GM11168 (cell line): ENCODE measurements around the gene SFR1.

Experiments used
- in situ Hi-C: fragments of 300-500 bp; cut with MboI; formaldehyde crosslinking; loops from one replicate; pipeline ENCODE4 v1.12.0; 2022; ENCODE audit warnings: low sequenced_read_pairs; ENCODE audit not compliant: unreplicated experiment

Gene SFR1, protein sequence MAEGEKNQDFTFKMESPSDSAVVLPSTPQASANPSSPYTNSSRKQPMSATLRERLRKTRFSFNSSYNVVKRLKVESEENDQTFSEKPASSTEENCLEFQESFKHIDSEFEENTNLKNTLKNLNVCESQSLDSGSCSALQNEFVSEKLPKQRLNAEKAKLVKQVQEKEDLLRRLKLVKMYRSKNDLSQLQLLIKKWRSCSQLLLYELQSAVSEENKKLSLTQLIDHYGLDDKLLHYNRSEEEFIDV

DNA sequence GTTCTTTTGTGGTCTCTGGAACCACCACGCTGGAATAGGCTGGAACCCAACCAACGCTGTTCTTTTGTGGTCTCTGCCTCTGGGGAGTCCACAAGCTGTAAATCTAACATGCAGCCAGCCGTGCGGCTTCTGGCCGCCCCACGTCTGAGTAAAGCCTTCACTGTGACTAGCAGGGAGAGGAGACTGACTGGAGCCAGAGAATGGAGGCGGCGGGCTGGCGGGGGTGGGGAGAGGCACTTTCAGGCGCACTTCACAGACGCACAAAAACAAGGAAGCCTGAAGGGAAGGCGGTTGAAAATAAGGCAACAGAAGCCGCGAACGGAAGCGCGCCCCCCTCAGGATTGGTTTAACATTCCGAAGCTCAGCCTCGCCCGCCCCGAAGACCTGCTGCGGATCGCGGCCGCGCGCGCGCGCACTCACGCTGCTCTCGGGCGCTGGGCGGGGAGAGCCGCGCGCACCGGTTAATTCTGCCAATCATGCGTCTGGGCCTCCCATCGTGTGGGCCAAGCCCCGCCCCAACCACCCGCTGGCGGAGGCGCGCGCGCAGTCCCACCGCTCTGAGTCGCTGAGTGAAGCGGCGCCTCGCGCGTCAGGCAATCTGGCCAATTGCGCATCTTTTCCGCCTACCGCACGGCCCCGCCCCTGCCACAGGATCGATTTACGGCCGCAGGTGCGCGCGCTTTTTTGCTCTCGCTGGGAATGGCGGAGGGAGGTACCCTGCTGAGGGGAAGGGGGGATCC lies at the start of gene SFR1:
Gene SFR1, plus strand, starts transcription at position 687 of the 740 bp plus-strand sequence. Its CDS starts 13 bp downstream, at position 700.
- in situ Hi-C loops = no loop called here

DNA sequence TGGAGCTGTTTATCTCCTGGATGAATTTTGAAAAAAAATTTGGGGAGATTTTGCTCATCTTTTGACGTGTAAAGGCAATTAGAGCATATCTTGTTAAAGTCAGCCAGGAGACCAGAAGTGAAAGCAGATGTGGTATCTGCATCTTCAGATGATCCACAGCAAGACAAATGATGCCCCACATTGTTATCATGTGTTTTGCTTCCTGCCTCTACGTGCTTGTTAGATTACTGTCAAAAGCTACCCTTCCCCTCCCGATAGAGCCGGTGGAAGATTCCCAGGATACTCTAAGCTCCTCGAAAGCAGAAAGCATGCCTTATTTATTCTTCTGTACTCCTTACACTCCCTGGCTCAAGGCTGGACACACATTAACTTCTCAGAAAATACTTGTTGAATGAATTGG lies 49.2 kb upstream of the SFR1 start:
- in situ Hi-C loops = no loop called here

DNA sequence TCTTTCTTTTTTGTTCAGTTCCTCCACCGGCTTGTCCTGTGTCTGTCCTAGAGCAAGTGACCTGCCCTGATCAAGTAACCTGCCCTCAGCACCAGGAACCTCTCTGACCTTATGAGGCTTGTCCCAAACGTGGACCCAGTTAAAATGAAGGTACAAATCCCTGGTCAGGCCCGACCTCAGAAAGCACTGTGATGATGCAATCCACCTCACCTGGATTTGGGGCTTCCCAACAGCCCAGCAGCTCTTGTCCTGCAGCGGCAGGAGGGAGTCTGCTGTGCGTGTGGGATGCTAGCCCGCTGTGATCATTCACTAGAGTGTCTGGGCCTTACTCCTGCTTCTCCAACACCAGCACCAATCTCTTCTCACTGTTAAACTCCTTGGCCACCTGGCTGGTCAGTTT lies 47.5 kb upstream of the SFR1 start:
- in situ Hi-C loops = no loop called here

DNA sequence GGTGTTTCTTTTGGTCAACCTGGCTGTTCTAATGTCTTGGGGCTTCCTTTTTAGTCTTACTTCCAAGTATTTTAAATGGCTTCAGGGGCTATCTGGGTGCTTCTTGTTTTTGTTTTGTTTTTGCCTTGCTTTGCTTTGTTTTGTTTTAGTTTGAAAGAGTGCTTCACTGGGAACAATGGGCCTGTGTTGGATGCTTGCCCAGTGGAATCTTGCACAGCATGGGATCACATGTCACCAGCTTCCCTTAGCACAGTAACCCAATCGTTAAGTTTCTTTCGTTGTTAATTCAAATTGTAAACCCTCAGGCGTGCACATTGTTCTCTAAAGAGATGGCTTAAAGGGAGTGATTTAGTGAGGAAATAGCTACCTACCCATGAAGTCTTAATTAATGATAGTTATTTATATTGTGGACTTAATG lies 45.2 kb upstream of the SFR1 start:
- in situ Hi-C loops = no loop called here

DNA sequence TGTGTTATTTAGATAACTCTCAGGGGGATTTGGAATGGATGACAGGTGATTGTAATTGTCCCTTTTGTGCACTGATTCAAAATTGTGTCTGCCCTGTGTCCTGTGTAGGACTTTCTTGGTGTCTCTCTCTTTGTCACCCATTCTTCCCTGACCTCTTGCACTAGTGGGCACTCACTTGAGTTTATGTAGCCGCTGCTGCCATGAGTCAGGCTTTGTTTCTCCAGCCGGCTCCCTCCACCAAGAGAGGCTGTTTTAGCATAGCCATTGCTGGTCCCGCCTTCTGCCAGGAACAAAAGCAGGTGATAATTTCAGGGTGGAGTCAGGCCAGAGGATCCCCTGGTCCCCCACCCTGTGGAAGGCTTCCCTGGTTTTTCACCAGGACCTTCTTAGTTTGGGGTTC lies 44.7 kb upstream of the SFR1 start:
- in situ Hi-C loops = no loop called here

DNA sequence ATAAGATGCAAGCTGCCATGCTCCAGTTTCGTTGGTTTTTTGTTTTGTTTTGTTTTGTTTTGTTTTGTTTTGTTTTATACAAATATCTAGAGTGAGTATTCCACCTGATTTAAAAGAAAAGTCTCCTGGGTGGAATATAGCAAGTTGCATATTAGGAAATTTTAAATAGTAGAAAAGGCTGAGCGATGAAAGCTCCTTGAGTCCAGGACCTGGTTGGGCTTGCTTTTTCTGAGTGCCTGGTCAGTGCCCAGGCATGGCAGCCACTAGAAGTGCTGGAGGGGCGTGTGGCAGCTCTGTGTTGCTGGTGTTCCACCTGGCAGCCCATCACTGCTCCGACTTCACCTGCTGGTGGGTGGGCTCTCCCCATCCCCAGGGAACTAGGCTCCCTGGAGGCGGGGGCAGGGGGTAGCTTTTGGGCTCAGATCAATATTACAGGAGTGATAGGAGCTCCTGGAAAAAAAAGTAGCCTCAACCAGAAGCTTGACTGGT lies 44.3 kb upstream of the SFR1 start:
- in situ Hi-C loops = no loop called here

DNA sequence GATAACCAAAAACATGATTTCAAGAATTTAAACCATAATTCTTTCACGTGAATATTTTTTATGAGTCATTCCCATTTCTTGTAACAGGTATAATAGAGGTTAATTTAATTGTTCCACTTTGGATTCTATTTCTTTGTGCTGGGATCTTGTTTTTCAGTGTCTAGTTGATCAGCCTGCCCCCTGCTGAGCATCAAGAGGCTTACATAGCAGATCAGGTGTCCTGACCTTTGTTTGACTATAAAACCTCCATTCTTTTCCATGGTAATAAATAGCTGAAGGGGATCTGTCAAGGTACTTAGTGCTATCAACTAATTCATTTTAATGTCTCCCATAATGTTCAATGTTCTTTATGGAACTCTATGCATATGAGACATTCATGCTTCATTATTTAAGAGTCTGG lies 41.2 kb upstream of the SFR1 start:
- in situ Hi-C loops = no loop called here

DNA sequence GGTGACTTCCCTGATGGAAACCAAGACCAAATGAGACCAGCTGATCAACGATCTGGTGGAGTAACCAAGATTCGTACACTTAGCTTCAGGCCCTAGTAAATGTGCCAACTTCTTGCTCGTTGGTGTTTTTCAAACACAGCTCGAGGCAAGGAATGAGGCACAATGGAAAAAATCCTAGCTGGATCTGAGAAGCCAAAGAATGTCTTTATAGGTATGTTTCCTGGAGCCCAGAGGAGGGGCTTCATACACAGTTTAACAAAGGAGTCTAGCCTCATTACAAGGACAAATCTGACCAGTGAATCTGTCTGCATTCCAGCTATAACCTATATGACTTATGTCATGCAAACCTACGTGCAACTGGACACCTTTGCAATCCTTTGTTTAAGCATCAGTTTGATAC lies 40.0 kb upstream of the SFR1 start:
- in situ Hi-C loops = no loop called here

DNA sequence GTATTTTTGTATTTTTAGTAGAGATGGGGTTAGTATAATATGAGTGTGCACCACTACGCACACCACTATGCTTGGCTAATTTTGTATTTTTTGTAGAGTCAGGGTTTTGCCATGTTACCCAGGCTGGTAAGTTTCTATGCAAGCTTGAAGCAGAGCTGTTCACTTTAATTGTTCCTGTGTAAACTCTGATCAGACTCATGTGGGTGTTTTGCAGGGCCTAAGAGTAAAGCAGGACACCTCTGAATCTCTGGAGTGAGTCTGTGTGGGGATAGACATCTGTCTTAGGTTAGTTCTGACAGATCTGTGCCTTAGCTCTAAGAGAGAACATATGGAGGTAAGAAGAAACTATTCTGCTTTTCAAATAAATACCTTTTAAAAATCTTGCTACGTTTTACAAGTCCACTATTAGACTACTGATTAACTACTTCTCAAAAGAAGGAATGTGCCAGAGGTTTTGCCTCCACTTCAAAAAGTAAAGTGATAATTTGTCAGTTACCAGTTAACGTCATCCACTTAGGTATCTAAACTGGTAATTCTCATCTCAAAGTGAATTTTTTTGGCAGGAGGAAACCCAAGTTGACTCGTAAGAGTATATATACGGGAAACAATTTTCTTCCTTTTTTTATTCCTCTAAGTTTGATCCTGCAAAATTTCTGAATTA lies 37.4 kb upstream of the SFR1 start:
- in situ Hi-C loops = no loop called here

DNA sequence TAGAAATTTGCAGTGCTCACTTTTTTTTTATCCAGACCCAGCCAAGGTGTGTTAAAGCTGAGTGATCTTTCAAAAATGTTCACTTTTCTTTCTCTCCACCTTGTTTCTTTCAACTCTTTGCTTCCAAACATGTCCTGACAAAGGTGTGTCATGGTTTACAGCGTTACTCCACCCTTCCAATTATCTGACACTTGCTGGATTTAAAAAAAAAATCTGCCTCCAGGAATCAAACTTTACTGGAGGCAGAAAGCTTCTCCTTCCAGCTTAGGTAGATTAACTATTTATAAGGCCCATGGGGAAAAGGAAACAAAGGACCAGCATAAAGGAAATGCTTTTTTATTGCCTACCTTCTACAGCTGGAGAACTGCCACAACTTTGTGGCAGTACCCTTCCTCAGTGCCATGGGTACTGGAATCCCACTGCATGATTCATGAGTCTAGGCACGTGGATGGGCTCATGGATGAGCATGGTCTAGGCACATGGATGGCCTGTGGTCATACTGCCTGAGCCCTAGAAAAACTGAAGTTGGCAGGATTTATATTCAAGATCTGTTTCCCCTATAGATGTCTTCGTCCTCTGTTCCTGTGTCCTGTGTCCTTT lies 36.1 kb upstream of the SFR1 start, which contains the start of gene COL17A1:
Gene COL17A1, minus strand, starts transcription at position 80 of the 600 bp plus-strand sequence. CDS start 5,207 bp downstream, outside the sequence.
- in situ Hi-C loops = no loop called here

DNA sequence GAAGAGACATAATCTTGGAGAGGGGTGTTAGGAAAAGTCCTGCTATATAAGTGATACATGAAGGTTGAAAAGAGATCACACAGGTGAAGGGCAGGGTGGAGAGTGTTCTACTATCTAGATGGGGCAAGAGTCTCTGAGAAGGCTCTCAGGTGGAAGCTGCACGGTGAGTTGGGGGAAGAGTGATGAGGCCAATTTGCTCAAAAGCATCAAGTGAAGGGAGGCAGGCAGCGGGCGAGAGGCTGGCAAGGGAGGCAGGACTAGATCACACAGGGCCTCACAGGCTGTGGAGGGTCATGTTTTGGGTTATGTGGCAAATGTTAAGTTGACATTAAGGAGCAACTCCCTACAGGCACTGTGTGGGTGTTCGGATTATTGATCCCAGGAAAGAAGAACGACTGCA lies 33.7 kb upstream of the SFR1 start:
- in situ Hi-C loops = no loop called here

DNA sequence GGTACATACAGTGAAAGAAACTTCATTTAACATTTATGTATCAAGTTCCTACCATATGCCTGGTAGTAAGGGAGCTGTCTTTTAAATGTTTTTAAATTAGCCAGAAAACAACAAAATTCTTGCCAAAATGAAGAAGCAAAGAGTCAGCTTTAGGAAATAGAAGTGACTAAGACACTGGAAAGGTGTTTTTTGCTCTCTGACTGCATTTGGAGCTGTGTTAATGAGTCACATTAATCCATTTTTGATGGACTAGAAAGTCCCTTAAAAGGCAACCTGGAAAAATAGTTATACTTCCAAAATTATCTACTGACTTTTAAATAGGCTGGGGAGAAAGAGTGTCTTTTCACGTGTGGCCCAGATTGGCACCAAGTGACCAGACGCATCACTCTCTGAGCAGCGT lies 32.4 kb upstream of the SFR1 start:
- in situ Hi-C loops = no loop called here

DNA sequence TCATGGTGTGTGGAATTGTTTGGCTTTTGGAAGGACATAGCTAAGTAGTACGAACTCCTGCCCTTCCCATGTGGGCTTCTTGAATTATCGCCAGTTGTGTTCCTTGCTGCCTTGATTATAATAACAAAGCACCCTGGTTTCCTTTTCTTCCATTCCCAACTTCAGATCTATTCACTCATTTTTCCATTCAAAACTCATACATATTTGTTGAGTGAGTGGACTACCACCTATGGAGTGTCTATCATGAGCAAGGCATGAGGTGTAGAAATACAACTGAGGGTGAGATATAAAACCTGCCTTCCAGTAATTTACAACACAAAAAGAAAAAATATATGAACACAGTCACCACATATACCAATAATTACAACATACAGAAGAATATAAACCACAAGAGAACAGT lies 31.4 kb upstream of the SFR1 start:
- in situ Hi-C loops = no loop called here

DNA sequence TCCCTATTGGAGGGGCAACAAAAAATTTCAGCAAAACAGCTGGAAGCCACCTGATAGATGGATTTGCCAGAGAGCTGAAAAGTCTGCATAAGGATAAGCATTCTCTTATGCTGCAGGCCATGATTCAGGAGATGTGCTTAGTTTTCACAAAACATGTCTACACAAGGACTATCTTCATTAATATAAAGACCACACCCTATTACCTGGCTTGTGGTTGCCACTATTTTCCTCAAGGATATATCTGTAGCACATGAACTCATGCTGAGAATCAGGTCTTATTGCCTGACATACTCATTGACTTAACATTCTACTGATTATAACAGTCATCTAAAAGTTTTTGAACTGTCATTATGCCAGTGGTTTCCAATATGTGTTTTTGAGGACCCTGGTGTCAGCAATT lies 29.2 kb upstream of the SFR1 start:
- in situ Hi-C loops = no loop called here

DNA sequence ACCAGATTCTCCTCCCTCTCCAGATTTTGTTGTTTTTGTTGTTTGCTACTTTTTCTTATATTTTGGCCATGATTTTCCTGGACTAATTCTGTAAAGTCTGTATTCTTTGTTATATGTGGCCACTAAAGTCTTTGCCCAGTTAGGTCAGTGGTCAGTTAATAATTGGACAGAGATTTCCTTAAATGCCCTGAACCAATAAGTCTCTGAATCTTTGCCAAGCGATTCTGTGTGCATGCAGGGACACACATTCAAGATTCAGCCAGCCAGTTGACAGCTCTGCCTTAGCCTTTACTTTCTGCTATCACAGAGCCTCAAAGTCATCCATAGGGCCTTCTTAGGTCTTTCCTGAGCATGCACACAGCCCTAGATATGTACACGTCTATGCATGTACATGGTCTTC lies 25.3 kb upstream of the SFR1 start:
- in situ Hi-C loops = no loop called here

DNA sequence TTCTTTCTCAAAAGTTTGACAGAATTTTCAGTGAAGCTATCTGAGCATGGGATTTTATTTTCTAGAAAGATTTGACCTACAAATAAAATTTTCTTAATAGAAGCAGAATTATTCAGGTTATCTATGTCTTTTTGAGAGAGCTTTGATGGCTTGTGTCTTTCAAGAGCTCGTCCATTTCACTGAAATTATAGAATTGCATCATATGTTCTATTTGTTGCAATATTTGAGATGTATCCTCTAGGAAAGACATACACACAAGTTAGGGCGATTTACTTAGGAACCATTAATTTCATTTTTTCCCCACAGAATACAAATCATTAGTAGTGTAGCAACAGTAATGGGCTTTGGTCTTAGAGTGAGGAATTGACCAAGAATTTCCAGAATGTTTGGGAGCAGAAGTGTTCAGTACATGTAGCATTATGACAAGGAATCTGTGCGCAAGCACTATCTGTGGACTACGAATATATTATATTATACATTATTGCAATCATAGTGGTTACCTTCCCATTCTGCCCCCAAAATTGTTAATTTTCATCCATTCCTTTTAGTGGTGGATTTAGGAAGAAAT lies 23.5 kb upstream of the SFR1 start:
- in situ Hi-C loops = no loop called here

DNA sequence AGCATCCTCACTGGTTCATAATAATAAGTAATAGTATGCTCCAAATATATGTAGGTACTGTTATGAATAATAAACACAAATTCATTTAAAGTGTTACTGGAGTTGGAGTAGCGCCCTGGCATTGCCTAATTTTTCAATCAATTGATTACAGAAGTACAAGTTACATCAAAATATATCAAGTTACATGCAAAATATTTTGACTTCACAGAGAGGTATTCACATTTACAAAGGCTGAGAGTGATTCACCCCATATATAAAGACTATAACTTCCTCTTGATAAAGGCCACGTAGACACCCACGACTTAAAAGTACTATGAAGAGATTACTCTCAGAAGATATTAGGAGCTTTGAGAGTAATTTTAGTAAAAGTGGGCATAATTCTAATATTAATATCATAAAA lies 22.7 kb upstream of the SFR1 start:
- in situ Hi-C loops = no loop called here

DNA sequence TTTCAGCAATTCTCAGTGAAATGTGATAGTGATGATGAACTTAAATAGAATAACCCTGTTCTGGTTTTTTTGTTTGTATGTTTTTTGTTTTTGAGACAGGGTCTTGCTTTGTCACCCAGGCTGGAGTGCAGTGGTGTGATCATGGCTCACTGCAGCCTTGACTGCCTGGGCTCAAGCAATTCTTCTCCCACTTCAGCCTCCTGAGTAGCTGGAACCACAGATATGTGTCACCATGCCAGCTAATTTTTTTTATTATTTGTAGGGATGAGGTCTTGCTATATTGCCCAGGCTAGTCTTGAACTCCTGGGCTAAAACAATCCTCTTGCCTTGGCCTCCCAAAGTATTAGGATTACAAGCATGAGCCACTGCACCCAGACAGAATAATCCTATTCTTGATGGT lies 22.0 kb upstream of the SFR1 start:
- in situ Hi-C loops = no loop called here

DNA sequence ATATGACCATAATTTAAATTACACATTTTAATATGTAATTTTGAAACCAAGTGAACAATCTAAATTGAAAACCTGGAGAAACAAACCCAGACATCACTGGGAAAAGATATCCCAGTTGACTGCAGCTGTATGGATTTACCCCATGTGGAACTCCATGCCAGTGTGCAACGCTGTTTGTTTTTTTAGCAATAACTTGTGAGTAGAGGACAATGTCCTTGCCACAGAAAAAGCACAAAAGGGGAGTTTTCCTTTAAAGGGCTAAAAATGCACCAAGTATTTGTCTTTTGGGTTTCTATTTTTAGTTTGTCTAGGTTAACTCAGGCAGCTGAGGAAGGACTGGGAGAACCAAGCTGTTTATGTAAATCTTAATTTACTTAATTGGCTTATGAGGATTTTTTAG lies 21.2 kb upstream of the SFR1 start:
- in situ Hi-C loops = no loop called here

DNA sequence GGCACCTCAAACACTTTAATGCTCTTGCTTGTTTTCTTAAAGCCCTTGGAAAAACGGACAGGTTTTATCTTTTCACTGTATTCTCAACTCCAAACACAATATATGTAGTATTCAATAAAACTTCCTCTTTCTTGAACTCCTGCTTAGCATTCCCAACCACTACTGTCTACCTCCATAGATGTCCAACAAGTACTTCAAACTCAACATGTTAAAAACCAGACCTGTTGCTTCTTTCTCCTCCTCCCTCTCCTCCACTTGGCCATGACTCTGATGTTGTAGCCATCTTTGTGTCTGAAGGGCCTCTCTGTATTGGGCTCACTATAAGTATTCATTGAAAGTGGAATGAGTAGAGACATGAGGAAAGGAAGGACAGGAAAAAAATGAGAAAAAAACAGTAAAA lies 20.1 kb upstream of the SFR1 start:
- in situ Hi-C loops = no loop called here

DNA sequence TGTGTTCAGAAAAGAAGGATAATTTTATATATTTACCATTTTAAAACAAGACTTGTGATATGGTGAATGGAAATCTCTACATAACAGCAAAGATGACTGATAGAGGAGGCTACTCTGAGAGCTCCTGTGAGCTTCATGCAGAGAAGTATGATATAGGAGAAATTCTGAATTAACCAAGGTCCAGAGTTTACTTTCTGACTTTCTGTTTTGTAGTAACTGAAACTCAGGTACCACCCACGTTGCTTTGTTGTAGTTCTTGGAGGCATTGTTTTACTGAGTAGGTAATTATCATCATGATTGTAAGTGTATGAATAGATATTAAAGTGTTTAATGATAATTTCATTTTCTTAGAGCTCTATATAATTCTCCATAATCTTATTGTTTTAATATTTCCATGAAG lies 18.0 kb upstream of the SFR1 start:
- in situ Hi-C loops = no loop called here
